H1 (cell line): ENCODE measurements around the gene MYO1D.
"Not testable (repeated sequence)": the region's sequence is repeated elsewhere in the genome, so short reads cannot be mapped to it uniquely, and the experiment has no call there.

Experiments
- ATF2 ChIP-seq: IDR thresholded peaks from 2 replicates; pipeline ENCODE4 v1.6.1; 2012; ENCODE audit warnings: low read length, inconsistent platforms
- CTCF ChIP-seq, 3 experiments: IDR thresholded peaks; 1 replicate in 2 of 3; 2 replicates in 1 of 3; pipeline versions ENCODE4 v1.5.1 to v1.6.1; 2011; ENCODE audit warnings: low read length in 3 of 3, mild to moderate bottlenecking in 3 of 3, inconsistent platforms in 2 of 3, low read depth in 1 of 3, moderate library complexity in 1 of 3; ENCODE audit not compliant: insufficient read depth in 1 of 3; ENCODE audit errors: control extremely low read depth in 1 of 3
- GABPA ChIP-seq: IDR thresholded peaks from 2 replicates; pipeline ENCODE4 v1.6.1; 2011; ENCODE audit warnings: mild to moderate bottlenecking, low read length, moderate library complexity, borderline replicate concordance; ENCODE audit not compliant: insufficient read depth
- GTF2F1 ChIP-seq: IDR thresholded peaks from 2 replicates; pipeline ENCODE4 v1.6.1; 2012; ENCODE audit warnings: low read depth, low read length, improper control_type of control experiment, borderline replicate concordance
- MAX ChIP-seq: IDR thresholded peaks from 2 replicates; pipeline ENCODE4 v1.6.1; 2012; ENCODE audit warnings: inconsistent platforms
- PHF8 ChIP-seq: fragments of 200-600 bp; sonication (generic); conservative IDR thresholded peaks from 2 replicates; pipeline ENCODE4 v1.7.1; 2012; ENCODE audit warnings: low read depth, mild to moderate bottlenecking, inconsistent platforms, low read length, moderate library complexity
- POLR2A ChIP-seq, 2 experiments: IDR thresholded peaks; 1 replicate in 1 of 2; 2 replicates in 1 of 2; pipeline ENCODE4 v1.6.1; 2011; ENCODE audit warnings: low read depth in 2 of 2, low read length in 2 of 2, mild to moderate bottlenecking in 2 of 2; ENCODE audit errors: control extremely low read depth in 1 of 2
- RAD21 ChIP-seq, 2 experiments: IDR thresholded peaks in 1 of 2; conservative IDR thresholded peaks in 1 of 2; 2 replicates each; pipeline ENCODE4 v1.6.1; 2011; ENCODE audit warnings: low read depth in 2 of 2, low read length in 2 of 2, improper control_type of control experiment in 1 of 2, inconsistent platforms in 1 of 2, mild to moderate bottlenecking in 1 of 2, moderate library complexity in 1 of 2
- TAF1 ChIP-seq: IDR thresholded peaks from 2 replicates; pipeline ENCODE4 v1.6.1; 2011; ENCODE audit warnings: mild to moderate bottlenecking, low read depth, low read length
- TCF12 ChIP-seq: IDR thresholded peaks from 2 replicates; pipeline ENCODE4 v1.6.1; 2011; ENCODE audit warnings: low read depth, mild to moderate bottlenecking, low read length

- not testable (repeated sequence) for TF ChIP-seq TAF1; PHF8; ATF2; GABPA; CTCF (IDR thresholded peaks at IDR 0.05; ENCODE audit: control extremely low read depth in 1 of 3, insufficient read depth in 1 of 3, low read depth in 1 of 3, low read length in 3 of 3); MAX; GTF2F1; POLR2A (IDR thresholded peaks at IDR 0.05; ENCODE audit: control extremely low read depth in 1 of 2, low read depth in 2 of 2, low read length in 2 of 2); TCF12; RAD21 (IDR thresholded peaks at IDR 0.05 in 1 of 2, conservative IDR thresholded peaks at IDR 0.05 in 1 of 2; ENCODE audit: low read depth in 2 of 2, low read length in 2 of 2)
Observed at GRCh38 chr17:32923905-32924304, 47.0 kb upstream of the MYO1D start.
